ENCODE measurements around the gene REEP3.

- TF ChIP-seq POLR2AphosphoS5 (IDR thresholded peaks at IDR 0.05; ENCODE audit: low read depth, low read length) (no peak), POLR2A (IDR thresholded peaks at IDR 0.05; ENCODE audit: low read depth, low read length) (no peak)
Observed at GRCh38 chr10:63584725-63585035, 63.5 kb downstream of the REEP3 start.
